BLaER1 (cell line): Measurements from ENCODE around the gene MYPN.

Experiments
- H3K27ac ChIP-seq: shearing (Covaris generic); formaldehyde crosslinking; 2 replicates; pipeline ENCODE4 v1.8.1; 2022
- H3K27me3 ChIP-seq: shearing (Covaris generic); formaldehyde crosslinking; 2 replicates; pipeline ENCODE4 v1.8.1; 2022
- H3K36me3 ChIP-seq: shearing (Covaris generic); formaldehyde crosslinking; 2 replicates; pipeline ENCODE4 v1.8.1; 2022
- H3K4me1 ChIP-seq: shearing (Covaris generic); formaldehyde crosslinking; 2 replicates; pipeline ENCODE4 v1.8.1; 2022
- H3K4me2 ChIP-seq: shearing (Covaris generic); formaldehyde crosslinking; 2 replicates; pipeline ENCODE4 v1.8.1; 2022
- H3K4me3 ChIP-seq: shearing (Covaris generic); formaldehyde crosslinking; 2 replicates; pipeline ENCODE4 v1.8.1; 2022
- H3K9ac ChIP-seq: shearing (Covaris generic); formaldehyde crosslinking; 2 replicates; pipeline ENCODE4 v1.8.1; 2022
- H3K9me3 ChIP-seq: shearing (Covaris generic); formaldehyde crosslinking; 2 replicates; pipeline ENCODE4 v1.8.1; 2022
- H4K20me1 ChIP-seq: shearing (Covaris generic); formaldehyde crosslinking; 2 replicates; pipeline ENCODE4 v1.8.1; 2022
- Cebpa-rat ChIP-seq: shearing (Covaris generic); IDR thresholded peaks from 2 replicates; pipeline ENCODE4 v1.8.1; 2022

MYPN gene

DNA sequence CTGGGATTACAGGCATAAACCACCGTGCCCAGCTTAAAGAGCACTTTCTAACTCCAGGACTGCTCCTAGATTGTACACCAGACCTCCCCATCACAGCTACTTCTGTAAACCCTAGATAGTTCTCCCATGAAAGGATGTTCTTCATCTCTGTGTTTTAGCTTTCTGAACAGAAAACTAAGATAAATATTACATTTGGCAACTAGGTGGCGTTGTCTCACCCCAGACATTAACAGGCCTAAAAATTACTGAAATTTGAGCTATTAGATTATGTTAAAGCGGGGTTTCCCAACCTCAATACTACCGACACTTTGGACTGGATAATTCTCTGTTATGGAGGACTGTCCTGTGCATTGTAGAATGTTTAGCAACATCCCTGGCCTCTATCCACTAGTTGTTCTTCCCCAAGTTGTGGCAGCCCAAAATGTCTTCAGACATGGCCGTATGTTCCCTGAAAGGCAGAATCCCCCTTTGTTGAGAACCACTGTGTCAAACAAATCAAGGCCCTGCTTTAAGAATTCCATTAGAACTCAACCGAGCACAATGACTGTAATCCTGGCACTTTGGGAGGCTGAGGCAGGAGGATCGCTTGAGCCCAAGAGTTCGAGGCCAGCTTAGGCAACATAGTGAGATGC, 103.5 kb downstream of the MYPN start:
- H3K9me3 ChIP-seq: no peaks in the 10 kb centered on the region
- no peak for TF ChIP-seq Cebpa-rat
- H3K9ac ChIP-seq: no peak overlapping the region
- H3K27ac ChIP-seq: no peak overlapping the region
- no peak overlapping the region for H3K4me2 ChIP-seq
- H3K4me3 ChIP-seq: no peak overlapping the region
- H3K4me1 ChIP-seq: no peaks in the 10 kb centered on the region
- H3K27me3 ChIP-seq: no peaks in the 10 kb centered on the region
- H4K20me1 ChIP-seq: no peaks in the 10 kb centered on the region
- no peaks in the 10 kb centered on the region for H3K36me3 ChIP-seq

DNA sequence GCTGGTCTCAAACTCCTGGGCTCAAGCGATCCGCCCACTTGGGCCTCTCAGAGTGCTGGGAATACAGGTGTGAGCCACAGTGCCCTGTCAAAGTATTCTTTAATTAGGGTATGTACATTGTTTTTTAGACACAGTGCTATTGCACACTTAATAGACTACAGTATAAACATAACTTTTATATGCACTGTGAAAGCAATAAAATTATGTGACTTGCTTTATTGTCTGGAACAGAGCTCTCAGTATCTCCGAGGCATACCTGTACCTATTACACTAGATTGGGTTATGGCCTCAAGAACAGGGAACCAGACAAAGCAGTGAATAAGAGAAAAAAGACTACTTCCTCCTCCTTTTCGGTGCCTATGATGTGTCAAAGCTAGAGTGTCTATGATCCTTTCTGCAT, 109.5 kb downstream of the MYPN start:
- Histone ChIP-seq H3K36me3 (no peaks in the 10 kb centered on the region), H3K4me3 (no peak overlapping the region), H3K9ac (no peak overlapping the region), H3K4me1 (no peaks in the 10 kb centered on the region), H3K9me3 (no peaks in the 10 kb centered on the region), H4K20me1 (no peaks in the 10 kb centered on the region), H3K27ac (no peak overlapping the region), H3K4me2 (no peak overlapping the region), H3K27me3 (no peaks in the 10 kb centered on the region)
- TF ChIP-seq Cebpa-rat: no peak

DNA sequence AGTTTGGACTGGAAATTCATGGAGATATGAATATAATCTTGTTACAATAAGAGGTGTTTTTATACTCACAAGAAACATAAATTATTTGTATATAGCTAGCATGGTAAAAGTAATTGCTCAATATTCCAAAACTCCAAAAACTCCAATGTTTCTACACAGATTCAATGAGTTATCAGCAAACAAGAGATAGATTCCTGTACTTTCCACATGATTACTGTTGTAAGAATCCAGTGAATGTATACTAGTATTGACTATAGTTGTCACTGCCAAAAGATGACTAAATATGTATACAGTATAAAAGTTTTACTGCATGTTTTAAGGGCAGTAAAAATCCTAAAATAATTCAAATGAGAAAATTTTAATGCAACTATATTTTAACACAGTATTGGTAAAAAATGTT, 111.9 kb downstream of the MYPN start:
- Histone ChIP-seq H3K4me1 (no peaks in the 10 kb centered on the region), H3K4me2 (no peak overlapping the region), H3K36me3 (no peaks in the 10 kb centered on the region), H3K27me3 (no peaks in the 10 kb centered on the region), H3K9me3 (no peaks in the 10 kb centered on the region), H3K4me3 (no peak overlapping the region), H3K27ac (no peak overlapping the region), H3K9ac (no peak overlapping the region), H4K20me1 (no peaks in the 10 kb centered on the region)
- no peak for TF ChIP-seq Cebpa-rat

DNA sequence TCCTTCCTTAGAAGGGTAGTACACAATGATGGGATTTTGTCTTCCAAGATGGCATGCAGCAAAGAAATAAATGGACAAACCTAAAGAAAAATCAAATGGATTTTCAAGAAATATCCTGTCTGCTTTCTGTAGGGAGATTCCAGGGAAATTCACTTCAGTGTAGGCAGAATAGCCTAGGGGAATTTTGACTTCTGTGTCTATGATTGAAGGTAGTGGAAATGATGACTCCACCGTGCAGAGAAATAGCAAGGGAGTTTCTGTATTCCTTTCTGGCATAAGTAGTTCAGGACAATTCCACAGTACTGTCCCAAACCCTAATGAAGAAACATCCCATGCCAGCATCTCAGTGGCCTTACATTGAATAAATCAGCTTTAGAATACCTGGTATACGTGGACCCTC, 113.1 kb downstream of the MYPN start:
- H3K36me3 ChIP-seq: no peaks in the 10 kb centered on the region
- no peak overlapping the region for H3K4me3 ChIP-seq
- H3K9me3 ChIP-seq: no peaks in the 10 kb centered on the region
- H4K20me1 ChIP-seq: no peaks in the 10 kb centered on the region
- no peak overlapping the region for H3K4me2 ChIP-seq
- H3K9ac ChIP-seq: no peak overlapping the region
- no peaks in the 10 kb centered on the region for H3K27me3 ChIP-seq
- H3K4me1 ChIP-seq: no peaks in the 10 kb centered on the region
- no peak for TF ChIP-seq Cebpa-rat
- no peak overlapping the region for H3K27ac ChIP-seq

DNA sequence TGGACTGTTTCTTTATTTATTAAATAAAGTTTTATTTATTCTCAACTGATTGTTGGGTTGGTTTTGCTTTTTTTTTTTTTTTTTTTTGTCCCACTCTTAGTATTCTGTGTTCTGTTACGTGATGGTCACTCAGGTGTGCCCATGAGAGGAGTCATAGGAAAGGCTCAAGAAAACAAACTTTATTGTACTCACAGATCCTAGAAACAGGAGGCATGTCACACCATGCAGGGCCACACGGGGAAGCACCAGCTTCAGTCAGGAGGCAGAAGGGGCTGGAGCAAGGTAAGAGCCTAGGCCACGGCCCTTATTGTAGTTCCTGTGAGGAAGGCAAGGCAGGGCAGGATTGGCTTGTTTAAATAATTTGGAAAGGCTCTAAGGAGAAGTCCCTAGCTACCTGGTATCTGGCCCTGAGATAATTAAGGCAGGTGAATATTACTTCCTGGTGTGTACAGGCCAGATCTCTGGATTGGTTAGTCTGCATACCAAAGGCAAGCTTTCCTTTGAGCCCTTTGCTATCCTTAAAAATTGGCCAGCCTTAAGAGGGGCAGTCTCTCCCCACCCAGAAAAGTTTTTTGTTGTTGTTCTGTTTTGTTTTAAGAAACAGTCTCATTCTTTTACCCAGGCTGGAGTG, 114.4 kb downstream of the MYPN start:
- no peaks in the 10 kb centered on the region for H3K9me3 ChIP-seq
- H3K4me3 ChIP-seq: no peak overlapping the region
- H3K27me3 ChIP-seq: no peaks in the 10 kb centered on the region
- no peaks in the 10 kb centered on the region for H3K4me1 ChIP-seq
- no peaks in the 10 kb centered on the region for H4K20me1 ChIP-seq
- TF ChIP-seq Cebpa-rat: no peak
- no peak overlapping the region for H3K27ac ChIP-seq
- H3K4me2 ChIP-seq: no peak overlapping the region
- H3K36me3 ChIP-seq: no peaks in the 10 kb centered on the region
- no peak overlapping the region for H3K9ac ChIP-seq

DNA sequence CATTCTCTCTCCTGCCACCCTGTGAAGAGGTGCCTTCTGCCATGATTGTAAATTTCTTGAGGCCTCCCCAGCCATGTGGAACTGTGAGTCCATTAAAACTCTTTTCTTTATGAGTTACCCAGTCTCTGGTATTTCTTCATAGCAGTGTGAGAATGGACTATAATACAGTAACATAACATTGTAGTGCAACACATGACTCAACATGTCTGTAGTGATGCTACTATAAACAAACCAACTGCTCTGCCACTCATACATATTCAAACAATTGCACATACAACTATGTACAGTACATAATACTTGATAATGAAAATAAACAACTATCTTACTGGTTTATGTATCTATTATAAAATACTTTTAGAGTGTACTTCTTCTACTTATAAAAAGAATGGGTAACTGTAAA, 115.5 kb downstream of the MYPN start:
- no peaks in the 10 kb centered on the region for H3K36me3 ChIP-seq
- H3K27me3 ChIP-seq: peaks cover 5% of the 10 kb centered on the region; the same call in 1 of the 2 replicates
- no peaks in the 10 kb centered on the region for H4K20me1 ChIP-seq
- no peaks in the 10 kb centered on the region for H3K9me3 ChIP-seq
- no peak for TF ChIP-seq Cebpa-rat
- H3K4me1 ChIP-seq: no peaks in the 10 kb centered on the region
- H3K4me2 ChIP-seq: no peak overlapping the region
- no peak overlapping the region for H3K4me3 ChIP-seq
- H3K27ac ChIP-seq: no peak overlapping the region
- no peak overlapping the region for H3K9ac ChIP-seq

DNA sequence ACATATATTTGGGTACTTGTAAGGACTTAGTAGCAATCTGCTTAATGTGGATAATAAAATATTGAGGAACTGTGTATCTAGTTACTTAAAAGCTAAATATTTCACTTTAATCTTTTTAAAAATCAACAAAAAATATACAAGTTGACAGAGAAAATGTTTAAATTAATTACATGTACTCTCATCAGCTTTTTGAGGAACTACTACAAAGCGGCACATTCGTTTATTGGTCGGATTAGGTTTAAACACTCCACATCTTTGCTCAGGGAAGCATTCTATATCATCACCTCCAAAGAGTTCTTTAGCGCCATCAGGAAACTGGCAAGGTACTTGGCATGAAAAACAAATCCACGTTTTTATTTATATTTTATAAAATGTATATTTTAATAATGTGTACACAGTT, 121.0 kb downstream of the MYPN start:
- no peak overlapping the region for H3K9ac ChIP-seq
- no peak overlapping the region for H3K4me3 ChIP-seq
- H3K27me3 ChIP-seq: peaks cover 38% of the 10 kb centered on the region
- H3K36me3 ChIP-seq: no peaks in the 10 kb centered on the region
- H3K9me3 ChIP-seq: peaks cover 18% of the 10 kb centered on the region
- no peak overlapping the region for H3K4me2 ChIP-seq
- H3K27ac ChIP-seq: no peak overlapping the region
- no peaks in the 10 kb centered on the region for H4K20me1 ChIP-seq
- H3K4me1 ChIP-seq: peaks cover 5% of the 10 kb centered on the region
- no peak for TF ChIP-seq Cebpa-rat

DNA sequence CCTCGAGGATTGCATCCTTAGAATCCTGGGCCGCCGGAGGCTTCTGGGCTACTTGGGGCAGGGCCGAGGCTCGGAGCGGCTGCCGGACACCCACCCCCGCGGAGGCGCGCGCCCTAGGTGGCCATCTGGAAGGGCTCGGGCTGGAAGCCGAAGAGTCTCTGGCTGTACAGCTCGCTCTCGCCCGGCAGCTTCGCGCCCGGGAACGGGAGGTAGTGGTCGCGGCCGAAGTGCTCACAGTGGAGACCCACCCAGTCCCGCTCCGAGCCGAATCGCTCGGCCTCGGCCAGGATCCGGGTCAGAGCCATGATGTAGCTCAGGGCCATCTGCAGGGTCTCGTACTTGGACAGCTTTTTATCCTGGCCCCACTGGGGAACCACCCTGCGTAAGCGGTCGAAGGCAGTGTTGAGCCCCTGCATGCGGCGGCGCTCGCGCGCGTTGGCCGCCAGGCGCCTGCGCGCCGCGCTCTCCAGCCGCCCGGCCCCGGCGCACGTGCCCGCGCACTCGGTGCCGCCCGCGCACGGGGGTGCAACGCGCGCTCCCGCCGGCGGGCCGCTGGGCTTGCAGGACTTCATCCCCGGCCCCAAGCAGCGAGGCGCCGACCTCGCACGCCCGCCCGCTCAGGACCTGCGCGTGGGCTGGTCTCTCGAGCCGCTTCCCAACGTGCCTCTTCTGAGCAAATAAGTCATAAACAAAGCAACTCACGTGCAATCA, 122.0 kb downstream of the MYPN start:
- no peak overlapping the region; the same call in 1 of the 2 replicates for H3K9ac ChIP-seq
- peaks cover 38% of the 10 kb centered on the region for H3K27me3 ChIP-seq
- peak overlapping the region; percentile 62 for H3K4me3 ChIP-seq
- H3K4me2 ChIP-seq: peak overlapping the region; percentile 71
- TF ChIP-seq Cebpa-rat: no peak
- H3K9me3 ChIP-seq: peaks cover 18% of the 10 kb centered on the region
- no peaks in the 10 kb centered on the region for H4K20me1 ChIP-seq
- no peak overlapping the region for H3K27ac ChIP-seq
- H3K36me3 ChIP-seq: no peaks in the 10 kb centered on the region
- peaks cover 5% of the 10 kb centered on the region for H3K4me1 ChIP-seq

DNA sequence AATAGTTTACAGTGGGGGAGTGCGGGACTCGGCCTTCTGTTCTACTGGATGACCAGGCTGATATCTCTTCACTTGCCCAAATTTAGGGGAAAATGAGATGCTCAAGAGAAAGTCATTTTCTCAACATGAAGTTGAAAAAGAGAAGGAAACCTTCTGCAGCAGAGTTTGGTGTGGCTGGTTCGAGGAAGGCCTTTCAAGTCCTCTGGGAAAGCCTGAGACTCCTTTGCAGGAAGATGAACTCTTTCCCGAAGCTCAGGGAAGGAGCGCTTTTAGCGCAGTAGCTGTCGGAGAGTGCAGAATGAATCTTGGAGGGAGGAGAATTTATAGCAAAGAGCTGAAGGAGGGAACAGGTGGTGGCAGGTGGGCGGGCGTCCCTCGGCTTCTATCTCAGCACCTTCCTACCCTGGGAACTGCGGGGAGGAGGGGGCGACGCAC, 122.5 kb downstream of the MYPN start, which contains the start of gene ATOH7:
Gene ATOH7, minus strand, starts transcription at position 297 of the 435 bp plus-strand sequence. CDS start 436 bp downstream, outside the sequence.
- no peak within 1 kb of the TSS for H3K27ac ChIP-seq
- H3K27me3 ChIP-seq: peaks cover 38% of the 10 kb centered on the region
- peak within 1 kb of the TSS; percentile 71 for H3K4me2 ChIP-seq
- H3K36me3 ChIP-seq: no peaks in the 10 kb centered on the region
- no peak within 1 kb of the TSS; the same call in 1 of the 2 replicates for H3K9ac ChIP-seq
- TF ChIP-seq Cebpa-rat: no peak
- H3K4me1 ChIP-seq: peaks cover 5% of the 10 kb centered on the region
- H3K9me3 ChIP-seq: peaks cover 18% of the 10 kb centered on the region
- no peaks in the 10 kb centered on the region for H4K20me1 ChIP-seq
- H3K4me3 ChIP-seq: peak within 1 kb of the TSS; percentile 62

DNA sequence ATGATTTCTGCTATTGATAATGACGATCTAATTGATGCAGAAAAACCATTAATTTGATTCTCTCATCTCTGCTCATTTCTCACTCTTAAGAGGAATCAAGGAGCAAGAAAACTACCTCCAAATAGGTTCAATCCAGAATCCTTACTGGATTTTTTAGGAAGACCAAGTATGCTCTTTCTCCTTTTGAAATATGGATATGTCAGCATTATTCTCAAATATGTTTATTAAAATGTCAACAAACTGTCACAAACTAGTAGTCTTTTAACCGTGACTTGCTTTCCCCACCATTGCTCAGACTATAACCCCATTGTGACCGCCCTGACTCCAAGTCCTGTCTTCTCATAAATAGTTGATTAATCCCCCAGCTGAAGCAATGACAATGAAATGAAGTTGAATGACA, 123.8 kb downstream of the MYPN start:
- Histone ChIP-seq H3K36me3 (no peaks in the 10 kb centered on the region), H3K9ac (no peak overlapping the region), H3K4me1 (peaks cover 5% of the 10 kb centered on the region), H3K4me2 (no peak overlapping the region), H3K9me3 (peaks cover 18% of the 10 kb centered on the region), H4K20me1 (no peaks in the 10 kb centered on the region), H3K4me3 (no peak overlapping the region), H3K27me3 (peaks cover 38% of the 10 kb centered on the region), H3K27ac (no peak overlapping the region)
- no peak for TF ChIP-seq Cebpa-rat
